ENCODE results near the gene MYH11.
"Not testable (repeated sequence)": the region's sequence is repeated elsewhere in the genome, so short reads cannot be mapped to it uniquely, and the experiment has no call there.

MYH11 gene

DNA sequence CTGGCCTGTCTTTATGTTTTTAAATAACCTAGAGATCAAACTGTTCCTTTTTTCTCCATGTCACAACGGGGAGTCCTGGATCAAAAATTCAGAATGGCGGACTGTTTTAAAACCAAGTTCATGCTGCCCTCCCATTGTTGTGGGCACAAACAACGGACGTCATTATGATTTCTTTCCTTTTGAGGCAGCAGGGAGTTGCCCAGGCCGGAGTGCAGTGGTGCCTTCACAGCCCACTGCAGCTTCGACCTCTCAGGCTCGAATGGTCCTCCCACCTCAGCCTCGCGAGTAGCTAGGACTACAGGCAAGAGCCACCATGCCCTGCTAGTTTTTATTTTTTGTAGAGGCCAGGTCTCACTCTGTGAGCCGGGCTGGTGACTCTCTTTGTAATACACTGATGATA is 180.3 kb downstream of the MYH11 start:
- DNase-seq (ENCODE audit: low spot score), result no peak

DNA sequence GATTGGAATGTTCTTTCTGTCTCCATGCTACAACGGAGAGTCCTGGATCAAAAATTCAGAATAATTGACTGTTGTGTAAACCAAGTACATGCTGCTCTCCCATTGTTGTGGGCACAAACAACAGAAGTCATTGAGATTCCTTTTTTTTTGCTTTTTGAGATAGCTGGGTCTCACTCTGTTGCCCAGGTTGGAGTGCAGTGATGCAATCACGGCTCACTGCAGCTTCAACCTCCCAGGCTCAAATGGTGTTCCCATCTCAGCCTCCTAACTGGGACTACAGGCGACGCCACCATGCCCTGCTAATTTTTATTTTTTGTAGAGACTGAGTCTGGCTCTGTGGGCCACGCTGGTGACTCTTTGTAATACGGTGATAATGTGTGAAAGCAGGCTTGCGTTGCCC is 182.3 kb downstream of the MYH11 start:
- no peak for DNase-seq (ENCODE audit: low spot score)

DNA sequence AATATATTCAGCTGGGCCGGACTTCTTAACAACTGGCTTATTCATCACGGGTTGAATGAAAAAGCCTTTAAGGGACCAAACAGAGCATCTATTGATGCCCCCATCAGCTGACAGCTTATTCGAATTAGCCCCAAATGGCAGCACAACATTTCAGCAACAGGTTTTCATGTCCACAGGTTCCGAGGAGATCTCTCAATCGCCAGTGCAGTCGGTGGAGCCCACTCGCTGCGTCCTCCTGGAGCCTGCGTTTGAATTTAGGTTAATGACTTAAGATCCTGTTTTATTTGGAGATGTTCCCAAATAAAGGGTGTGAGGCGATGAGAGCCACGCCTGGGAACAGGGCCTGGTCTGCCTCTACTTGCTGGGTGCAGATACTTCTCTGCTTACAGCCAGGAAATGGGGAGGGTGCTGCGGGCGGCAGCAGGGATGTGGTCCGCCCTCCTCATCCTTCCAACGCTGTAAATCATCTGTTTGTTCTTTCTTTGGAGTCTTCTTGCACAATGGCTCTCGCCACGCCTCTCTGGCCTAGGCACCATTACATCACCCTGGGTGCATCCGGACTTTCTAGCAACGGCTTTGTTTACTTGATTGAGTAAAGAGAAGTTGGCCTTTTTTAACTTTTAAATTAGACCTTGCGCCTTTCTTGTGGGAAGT is 184.2 kb downstream of the MYH11 start:
- no peak for DNase-seq (ENCODE audit: low spot score)

DNA sequence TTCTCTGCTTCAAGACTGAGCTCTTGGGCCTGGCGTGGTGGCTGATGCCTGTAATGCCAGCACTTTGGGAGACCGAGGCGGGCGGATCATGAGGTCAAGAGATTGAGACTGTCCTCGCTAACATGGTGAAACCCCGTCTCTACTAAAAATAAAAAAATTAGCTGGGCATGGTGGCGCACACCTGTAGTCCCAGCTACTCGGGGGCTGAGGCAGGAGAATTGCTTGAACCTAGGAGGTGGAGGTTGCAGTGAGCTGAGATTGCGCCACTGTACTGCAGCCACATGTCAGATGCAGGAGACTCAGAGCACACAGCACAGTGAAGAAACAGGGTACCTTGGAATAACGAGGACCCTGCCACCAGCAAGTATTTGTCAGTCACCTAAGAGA is 184.7 kb downstream of the MYH11 start:
- DNase-seq (ENCODE audit: low spot score), result not testable (repeated sequence)

DNA sequence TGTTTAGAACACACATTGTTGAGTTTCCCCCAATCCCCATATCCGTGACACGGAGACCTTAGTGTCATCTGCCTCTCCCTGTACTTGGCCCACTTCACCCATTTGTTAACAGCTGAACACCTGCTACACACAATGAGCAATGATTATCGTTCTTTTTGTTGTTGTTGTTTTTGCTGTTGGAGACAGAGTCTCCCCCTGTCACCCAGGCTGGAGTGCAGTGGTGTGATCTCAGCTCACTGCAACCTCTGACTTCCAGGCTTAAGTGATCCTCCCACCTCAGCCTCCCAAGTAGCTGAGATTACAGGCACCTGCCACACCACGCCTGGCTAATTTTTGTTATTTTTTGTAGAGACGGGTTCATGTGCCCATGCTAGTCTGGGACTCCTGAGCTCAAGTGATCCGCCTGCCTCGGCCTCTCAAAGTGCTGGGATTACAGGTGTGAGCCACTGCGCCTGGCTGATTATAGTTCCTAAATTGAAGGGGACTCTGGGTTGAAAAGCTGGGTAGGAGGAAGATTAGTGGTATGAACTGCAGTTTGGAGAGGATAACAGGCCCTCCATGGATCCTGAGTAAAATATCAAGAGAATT is 185.2 kb downstream of the MYH11 start:
- no peak for DNase-seq (ENCODE audit: low spot score)

DNA sequence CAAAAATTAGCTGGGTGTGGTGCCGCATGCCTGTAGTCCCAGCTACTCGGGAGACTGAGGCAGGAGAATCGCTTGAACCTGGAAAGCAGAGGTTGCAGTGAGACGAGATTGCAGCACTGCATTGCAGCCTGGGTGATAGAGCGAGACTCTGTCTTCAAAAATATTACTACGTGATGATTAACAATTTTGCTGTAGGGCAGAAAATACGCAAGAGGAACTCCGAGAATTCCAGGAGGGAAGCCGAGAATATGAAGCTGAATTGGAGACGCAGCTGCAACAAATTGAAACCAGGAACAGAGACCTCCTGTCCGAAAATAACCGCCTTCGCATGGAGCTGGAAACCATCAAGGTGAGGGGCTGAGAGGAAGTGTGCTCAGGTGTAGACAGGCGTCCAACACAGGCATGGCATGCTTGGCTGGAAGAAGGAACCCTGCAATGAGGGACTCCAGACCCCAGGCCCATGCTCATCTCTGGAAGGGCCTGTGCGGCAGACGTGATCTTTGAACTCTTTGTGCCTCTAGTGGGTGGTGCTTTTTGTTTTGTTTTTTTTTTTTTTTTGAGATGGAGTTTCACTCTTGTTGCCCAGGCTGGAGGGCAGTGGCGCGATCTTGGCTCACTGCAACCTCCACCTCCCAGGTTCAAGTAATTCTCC is 189.6 kb downstream of the MYH11 start:
- DNase-seq (ENCODE audit: low spot score), result no peak

DNA sequence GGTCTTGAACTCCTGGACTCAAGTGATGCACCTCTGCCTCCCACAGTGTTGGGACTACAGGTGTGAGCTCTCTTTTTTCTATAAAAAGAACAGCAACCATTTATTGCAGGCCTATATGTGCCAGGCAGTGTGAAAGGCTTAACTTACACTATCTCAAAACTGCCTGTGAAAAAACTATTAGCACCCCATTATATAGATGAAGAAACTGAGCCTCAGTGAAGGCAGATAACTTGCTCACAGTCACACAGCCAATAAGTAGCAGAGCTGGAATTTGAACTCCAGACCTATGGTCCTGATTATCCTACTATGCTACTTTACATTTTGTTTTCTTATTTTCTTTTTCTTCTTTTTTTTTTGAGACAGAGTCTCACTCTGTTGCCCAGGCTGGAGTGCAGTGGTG is 191.7 kb downstream of the MYH11 start:
- DNase-seq (ENCODE audit: low spot score), result no peak

DNA sequence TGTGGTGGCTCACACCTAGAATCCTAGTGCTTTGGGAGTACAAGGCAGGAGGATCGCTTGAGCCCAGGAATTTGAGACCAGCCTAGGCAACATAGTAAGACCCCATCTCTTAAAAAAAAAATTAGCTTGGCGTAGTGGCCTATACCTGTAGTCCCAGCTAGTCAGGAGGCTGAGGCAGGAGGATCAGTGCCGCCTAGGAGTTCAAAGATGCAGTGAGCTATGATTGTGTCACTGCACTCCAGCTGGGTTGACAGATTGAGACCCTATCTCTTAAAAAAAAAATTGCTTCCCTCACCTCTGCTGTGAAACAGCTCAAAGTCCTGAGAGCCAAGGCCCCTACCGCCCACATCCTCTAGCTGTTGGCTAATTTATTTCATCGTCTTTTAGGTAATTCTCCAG is 196.6 kb downstream of the MYH11 start:
- DNase-seq (ENCODE audit: low spot score), result no peak

DNA sequence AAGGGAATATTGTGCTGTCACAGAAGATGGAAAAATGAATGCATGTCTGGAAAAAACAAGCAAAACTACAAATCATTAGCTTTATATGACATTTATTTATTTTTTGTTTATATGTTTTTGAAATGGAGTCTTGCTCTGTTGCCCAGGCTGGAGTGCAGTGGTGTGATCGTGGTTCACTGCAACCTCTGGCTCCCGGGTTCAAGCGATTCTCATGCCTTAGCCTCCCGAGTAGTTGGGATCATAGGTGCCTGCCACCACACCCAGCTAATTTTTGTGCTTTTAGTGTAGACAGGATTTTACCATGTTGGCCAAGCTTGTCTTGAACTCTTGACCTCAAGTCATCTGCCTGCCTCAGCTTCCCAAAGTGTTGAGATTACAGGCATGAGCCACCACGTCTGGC is 198.3 kb downstream of the MYH11 start:
- DNase-seq (ENCODE audit: low spot score), result no peak

DNA sequence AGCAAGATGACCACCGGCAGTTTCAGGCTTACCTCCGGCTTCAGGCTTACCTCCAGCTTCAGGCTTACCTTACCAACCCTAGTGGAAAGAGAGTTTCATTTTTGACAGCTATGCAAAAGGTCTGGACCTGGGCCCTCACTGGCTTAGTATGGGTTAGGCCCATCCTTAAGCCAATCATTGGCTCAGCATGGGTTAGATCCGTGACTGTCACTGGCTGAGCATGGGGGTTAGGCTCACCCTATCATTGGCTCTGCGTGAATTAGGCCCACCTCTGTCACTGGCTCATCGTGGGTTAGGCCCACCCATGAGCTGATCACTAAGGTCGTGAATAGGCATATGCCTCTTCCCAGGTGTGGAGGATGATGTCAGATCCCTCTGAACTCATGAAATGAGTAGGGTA is 198.7 kb downstream of the MYH11 start:
- no peak for DNase-seq (ENCODE audit: low spot score)

DNA sequence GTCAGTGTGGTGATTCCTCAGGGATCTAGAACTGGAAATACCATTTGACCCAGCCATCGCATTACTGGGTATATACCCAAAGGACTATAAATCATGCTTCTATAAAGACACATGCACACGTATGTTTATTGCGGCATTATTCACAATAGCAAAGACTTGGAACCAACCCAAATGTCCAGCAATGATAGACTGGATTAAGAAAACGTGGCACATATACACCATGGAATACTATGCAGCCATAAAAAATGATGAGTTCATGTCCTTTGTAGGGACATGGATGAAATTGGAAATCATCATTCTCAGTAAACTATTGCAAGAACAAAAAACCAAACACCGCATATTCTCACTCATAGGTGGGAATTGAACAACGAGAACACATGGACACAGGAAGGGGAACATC is 201.3 kb downstream of the MYH11 start:
- DNase-seq (ENCODE audit: low spot score), result not testable (repeated sequence)

DNA sequence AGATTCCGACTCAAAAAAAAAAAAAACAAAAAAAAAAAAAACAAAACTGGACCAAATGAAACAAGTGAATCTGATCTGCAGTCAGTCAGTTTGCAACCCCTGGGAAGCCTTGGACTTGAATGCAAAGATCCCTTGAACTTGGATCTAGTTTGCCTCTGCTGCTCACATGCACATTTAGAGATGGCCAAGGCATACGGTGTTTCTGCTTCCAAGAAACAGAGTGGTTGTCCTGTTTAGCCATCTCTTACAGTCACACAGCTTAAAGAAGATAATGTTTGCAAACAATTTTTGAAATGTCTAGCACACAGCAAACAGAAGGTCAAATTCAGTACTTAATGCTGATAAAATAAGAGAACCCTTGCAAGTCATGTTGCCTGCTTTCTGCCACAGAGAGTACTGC is 202.2 kb downstream of the MYH11 start:
- DNase-seq (ENCODE audit: low spot score), result no peak

DNA sequence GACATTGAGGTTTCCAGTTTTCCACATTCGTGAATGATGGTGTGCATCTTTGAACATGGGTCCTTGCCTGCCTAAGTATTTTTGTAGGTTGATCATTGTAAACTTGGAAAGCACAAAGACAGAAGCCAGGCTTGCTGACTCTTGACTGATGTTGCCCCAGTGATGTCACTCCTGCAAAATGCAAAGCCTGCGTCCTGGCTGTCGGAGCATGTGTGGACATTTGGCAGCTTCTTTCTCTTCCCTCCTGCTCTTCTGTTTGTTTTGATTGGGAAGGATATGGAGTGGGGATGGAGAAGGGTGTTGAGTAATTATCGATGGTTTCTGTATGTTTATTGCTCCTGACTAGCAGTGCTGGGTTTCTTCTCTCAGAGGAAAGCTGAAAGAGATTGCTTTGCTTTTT is 203.6 kb downstream of the MYH11 start:
- DNase-seq (ENCODE audit: low spot score), result no peak

Small RNAs within 50 kb of the gene (small RNA-seq; reads per million reads assigned to genes)
- 0 reads per million in 2 experiments for gene RNU6-213P
